DND-41 (cell line): ENCODE results near the gene PRG3.

Source experiments
- ATAC-seq: fragments of 200-7000 bp; cut with Tn5 transposase; 3 replicates; pipeline ENCODE4 v1.9.1; 2021; ENCODE audit warnings: low read depth; ENCODE audit not compliant: insufficient read depth
- DNase-seq: peaks from one replicate; pipeline ENCODE4 v3.0.0-alpha.2; 2020
- H2AFZ ChIP-seq: 2 replicates; pipeline ENCODE4 v1.6.0; 2012; ENCODE audit warnings: low read depth, low read length
- H3K27ac ChIP-seq: 2 replicates; pipeline ENCODE4 v1.5.1; 2012; ENCODE audit warnings: low read length, inconsistent platforms
- H3K27me3 ChIP-seq: fragments of 200-600 bp; sonication (generic); 2 replicates; pipeline ENCODE4 v1.6.0; 2012; ENCODE audit warnings: low read length, mild to moderate bottlenecking, inconsistent platforms; ENCODE audit not compliant: insufficient read depth, poor library complexity
- H3K36me3 ChIP-seq: 2 replicates; pipeline ENCODE4 v1.5.1; 2012; ENCODE audit warnings: low read length, inconsistent platforms; ENCODE audit not compliant: insufficient read depth
- H3K4me1 ChIP-seq: 2 replicates; pipeline ENCODE4 v1.5.1; 2012; ENCODE audit warnings: mild to moderate bottlenecking, low read length; ENCODE audit not compliant: insufficient read depth
- H3K4me2 ChIP-seq: 2 replicates; pipeline ENCODE4 v1.6.0; 2012; ENCODE audit warnings: mild to moderate bottlenecking, moderate library complexity, low read length, inconsistent platforms; ENCODE audit not compliant: insufficient read depth
- H3K4me3 ChIP-seq, 2 experiments: fragments of 200-600 bp in 1 of 2; shearing (Covaris generic) in 1 of 2; 2 replicates each; pipeline ENCODE4 v1.5.1; 2012 to 2016; ENCODE audit warnings: inconsistent platforms in 2 of 2, low read length in 2 of 2, mild to moderate bottlenecking in 2 of 2, low read depth in 1 of 2, moderate library complexity in 1 of 2
- H3K79me2 ChIP-seq: 2 replicates; pipeline ENCODE4 v1.6.0; 2012; ENCODE audit warnings: low read length, inconsistent platforms; ENCODE audit not compliant: insufficient read depth
- H3K9ac ChIP-seq: 2 replicates; pipeline ENCODE4 v1.6.0; 2012; ENCODE audit warnings: low read depth, mild to moderate bottlenecking, inconsistent platforms, low read length, moderate library complexity
- H3K9me3 ChIP-seq: 2 replicates; pipeline ENCODE4 v1.5.1; 2012; ENCODE audit warnings: low read length, moderate library complexity, mild to moderate bottlenecking, inconsistent platforms; ENCODE audit not compliant: insufficient read depth, severe bottlenecking
- H4K20me1 ChIP-seq: 2 replicates; pipeline ENCODE4 v1.6.0; 2012; ENCODE audit warnings: low read length; ENCODE audit not compliant: insufficient read depth
- CTCF ChIP-seq: IDR thresholded peaks from 2 replicates; pipeline ENCODE4 v1.5.1; 2012; ENCODE audit warnings: borderline replicate concordance, low read length, moderate library complexity, mild to moderate bottlenecking; ENCODE audit not compliant: poor library complexity, severe bottlenecking; ENCODE audit errors: extremely low read depth
- EZH2 ChIP-seq: IDR thresholded peaks from 3 replicates; pipeline ENCODE4 v1.6.1; 2012; ENCODE audit warnings: borderline replicate concordance, low read depth, mild to moderate bottlenecking, moderate library complexity, low read length, inconsistent platforms; ENCODE audit not compliant: severe bottlenecking

PRG3 gene

DNA sequence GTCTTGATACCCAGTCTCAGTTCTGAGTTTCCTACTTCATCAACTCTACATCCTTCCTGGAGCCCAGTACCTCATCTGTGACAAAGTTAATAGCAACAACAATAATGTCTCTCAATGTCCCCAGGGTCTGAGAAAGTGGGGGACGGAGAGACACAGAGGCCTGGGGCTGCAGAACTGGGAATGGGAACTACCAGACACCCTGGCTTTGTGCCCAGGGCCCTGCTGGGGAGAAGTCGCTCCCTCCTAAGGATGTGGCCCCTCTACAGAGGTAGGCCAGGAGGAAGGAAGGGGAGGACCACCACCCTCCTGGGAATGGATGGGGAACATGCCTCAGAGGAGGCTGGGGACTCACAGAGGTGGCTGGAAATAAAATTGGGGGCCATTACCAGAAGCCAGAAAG lies 5.5 kb downstream of the PRG3 start:
- H3K9me3 ChIP-seq, result no peaks in the 10 kb centered on the region
- no peaks in the 10 kb centered on the region for H3K79me2 ChIP-seq
- H4K20me1 ChIP-seq, result no peaks in the 10 kb centered on the region; the same call in 1 of the 2 replicates
- H3K4me3 ChIP-seq, result no peak overlapping the region
- no peak overlapping the region for H3K27ac ChIP-seq
- TF ChIP-seq EZH2 (no peak), CTCF (no peak)
- H3K4me1 ChIP-seq, result no peaks in the 10 kb centered on the region
- no peaks in the 10 kb centered on the region for H3K27me3 ChIP-seq
- no peaks in the 10 kb centered on the region for H3K36me3 ChIP-seq
- H3K9ac ChIP-seq, result no peak overlapping the region
- no peak for ATAC-seq
- no peak for DNase-seq
- no peak overlapping the region for H3K4me2 ChIP-seq
- no peak overlapping the region for H2AFZ ChIP-seq

- Histone ChIP-seq H3K4me1 (no peaks in the 10 kb centered on the region), H3K9ac (no peak overlapping the region), H3K27ac (no peak overlapping the region), H3K9me3 (no peaks in the 10 kb centered on the region), H3K4me3 (no peak overlapping the region), H2AFZ (no peak overlapping the region), H4K20me1 (no peaks in the 10 kb centered on the region; the same call in 1 of the 2 replicates), H3K4me2 (no peak overlapping the region), H3K79me2 (no peaks in the 10 kb centered on the region), H3K36me3 (no peaks in the 10 kb centered on the region), H3K27me3 (no peaks in the 10 kb centered on the region)
- no peak for DNase-seq
- TF ChIP-seq CTCF (no peak), EZH2 (no peak)
- ATAC-seq, result no peak
Observed at GRCh38 chr11:57374966-57375365, 6.0 kb downstream of the PRG3 start.

GRCh38 chr11:57373146-57373545 lies 7.8 kb downstream of the PRG3 start:
- DNase-seq, result no peak
- TF ChIP-seq EZH2, result no peak
- no peak for TF ChIP-seq CTCF
- Histone ChIP-seq H3K9ac (no peak overlapping the region), H4K20me1 (no peaks in the 10 kb centered on the region; the same call in 1 of the 2 replicates), H3K4me1 (no peaks in the 10 kb centered on the region), H3K9me3 (no peaks in the 10 kb centered on the region), H3K36me3 (no peaks in the 10 kb centered on the region), H3K4me2 (no peak overlapping the region), H3K79me2 (no peaks in the 10 kb centered on the region), H3K27me3 (no peaks in the 10 kb centered on the region), H2AFZ (no peak overlapping the region), H3K27ac (no peak overlapping the region), H3K4me3 (no peak overlapping the region)
- ATAC-seq, result no peak

GRCh38 chr11:57370941-57371340 lies 10.0 kb downstream of the PRG3 start:
- no peaks in the 10 kb centered on the region for H4K20me1 ChIP-seq
- no peaks in the 10 kb centered on the region for H3K27me3 ChIP-seq
- no peak overlapping the region for H3K4me2 ChIP-seq
- no peak overlapping the region for H2AFZ ChIP-seq
- TF ChIP-seq EZH2 (no peak), CTCF (no peak)
- H3K36me3 ChIP-seq, result no peaks in the 10 kb centered on the region
- H3K4me3 ChIP-seq, result no peak overlapping the region
- DNase-seq (no peak), ATAC-seq (no peak)
- H3K79me2 ChIP-seq, result no peaks in the 10 kb centered on the region
- no peaks in the 10 kb centered on the region for H3K4me1 ChIP-seq
- no peak overlapping the region for H3K27ac ChIP-seq
- H3K9me3 ChIP-seq, result no peaks in the 10 kb centered on the region
- H3K9ac ChIP-seq, result no peak overlapping the region
